GM19239 (cell line): ENCODE data around the gene LRFN5.
"Not testable (repeated sequence)": the region's sequence is repeated elsewhere in the genome, so short reads cannot be mapped to it uniquely, and the experiment has no call there.

Experiments
- DNase-seq: peaks from one replicate; pipeline ENCODE4 v3.0.0; 2011; ENCODE audit warnings: low spot score; ENCODE audit not compliant: insufficient read length
- FAIRE-seq: peaks from 2 replicates; lab custom pipeline; 2011; peaks lifted over from hg19 to GRCh38; lab: Jason Lieb, UNC

Gene LRFN5

GRCh38 chr14:41634286-41634685 is 27.6 kb downstream of the LRFN5 start:
- FAIRE-seq = no peak
- DNase-seq = no peak

- FAIRE-seq (no peak), DNase-seq (no peak)
Measured at GRCh38 chr14:41636492-41637392, 30.1 kb downstream of the LRFN5 start.

GRCh38 chr14:41641690-41642089 is 35.0 kb downstream of the LRFN5 start:
- FAIRE-seq (no peak), DNase-seq (no peak)

GRCh38 chr14:41642367-41642766 is 35.7 kb downstream of the LRFN5 start:
- DNase-seq (no peak), FAIRE-seq (no peak)

GRCh38 chr14:41642789-41643188 is 36.1 kb downstream of the LRFN5 start:
- no peak for DNase-seq
- no peak for FAIRE-seq

- no peak for DNase-seq
- FAIRE-seq = no peak
Measured at GRCh38 chr14:41644606-41645005, 37.9 kb downstream of the LRFN5 start.

- FAIRE-seq (no peak), DNase-seq (no peak)
Measured at GRCh38 chr14:41650802-41651201, 44.1 kb downstream of the LRFN5 start.

- DNase-seq (no peak), FAIRE-seq (no peak)
Measured at GRCh38 chr14:41654196-41654595, 47.5 kb downstream of the LRFN5 start.

- FAIRE-seq (no peak), DNase-seq (no peak)
Measured at GRCh38 chr14:41662780-41663472, 56.2 kb downstream of the LRFN5 start.

- DNase-seq (no peak), FAIRE-seq (no peak)
Measured at GRCh38 chr14:41663473-41663850, 56.8 kb downstream of the LRFN5 start.

GRCh38 chr14:41666301-41666700 is 59.6 kb downstream of the LRFN5 start:
- FAIRE-seq = no peak

GRCh38 chr14:41668356-41668755 is 61.7 kb downstream of the LRFN5 start:
- FAIRE-seq (no peak), DNase-seq (no peak)

More at GRCh38 chr14:41666301-41666700, 59.6 kb downstream of the LRFN5 start:
- DNase-seq = no peak

GRCh38 chr14:41673601-41674000 is 66.9 kb downstream of the LRFN5 start:
- DNase-seq, FAIRE-seq: not testable (repeated sequence)

GRCh38 chr14:41674511-41674971 is 67.9 kb downstream of the LRFN5 start:
- not testable (repeated sequence) for FAIRE-seq

GRCh38 chr14:41699486-41699885 is 92.8 kb downstream of the LRFN5 start:
- FAIRE-seq (no peak), DNase-seq (no peak)

More at GRCh38 chr14:41674511-41674971, 67.9 kb downstream of the LRFN5 start:
- DNase-seq = not testable (repeated sequence)

- DNase-seq (no peak), FAIRE-seq (no peak)
Measured at GRCh38 chr14:41718477-41719166, 111.9 kb downstream of the LRFN5 start.

GRCh38 chr14:41739203-41739602 is 132.5 kb downstream of the LRFN5 start:
- no peak for DNase-seq
- FAIRE-seq = no peak

GRCh38 chr14:41743140-41743539 is 136.5 kb downstream of the LRFN5 start:
- FAIRE-seq = no peak

GRCh38 chr14:41749429-41749828 is 142.8 kb downstream of the LRFN5 start:
- FAIRE-seq (no peak), DNase-seq (no peak)

More at GRCh38 chr14:41743140-41743539, 136.5 kb downstream of the LRFN5 start:
- DNase-seq = no peak

GRCh38 chr14:41750575-41750974 is 143.9 kb downstream of the LRFN5 start:
- not testable (repeated sequence) for FAIRE-seq, DNase-seq
